HG03108 (cell line): Measurements from ENCODE around the gene NAB1.

Source experiments
- ATAC-seq: cut with Tn5 transposase; IDR thresholded peaks from one replicate; pipeline ENCODE4 v1.9.1; 2021; ENCODE audit warnings: moderate library complexity; ENCODE audit not compliant: unreplicated experiment

Gene NAB1

DNA sequence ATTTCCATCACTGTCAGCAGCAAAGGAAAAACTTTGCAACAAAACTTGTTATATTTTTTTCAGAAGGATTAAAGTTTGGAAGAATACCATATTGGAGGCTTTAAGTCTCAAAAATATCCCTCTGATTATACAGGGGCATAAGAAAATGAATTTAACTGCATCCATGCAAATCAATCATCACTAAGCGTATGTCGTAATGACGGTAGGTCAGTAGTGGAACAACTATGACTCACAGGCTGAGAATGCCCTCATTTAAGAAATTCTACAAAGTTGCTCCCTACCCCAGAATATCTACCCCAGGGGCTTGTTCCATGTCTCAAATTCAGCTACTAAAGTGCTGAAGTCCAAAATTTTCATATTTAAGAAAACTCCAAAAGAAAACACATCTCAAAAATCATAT, 12.5 kb upstream of the NAB1 start:
- no peak for ATAC-seq

DNA sequence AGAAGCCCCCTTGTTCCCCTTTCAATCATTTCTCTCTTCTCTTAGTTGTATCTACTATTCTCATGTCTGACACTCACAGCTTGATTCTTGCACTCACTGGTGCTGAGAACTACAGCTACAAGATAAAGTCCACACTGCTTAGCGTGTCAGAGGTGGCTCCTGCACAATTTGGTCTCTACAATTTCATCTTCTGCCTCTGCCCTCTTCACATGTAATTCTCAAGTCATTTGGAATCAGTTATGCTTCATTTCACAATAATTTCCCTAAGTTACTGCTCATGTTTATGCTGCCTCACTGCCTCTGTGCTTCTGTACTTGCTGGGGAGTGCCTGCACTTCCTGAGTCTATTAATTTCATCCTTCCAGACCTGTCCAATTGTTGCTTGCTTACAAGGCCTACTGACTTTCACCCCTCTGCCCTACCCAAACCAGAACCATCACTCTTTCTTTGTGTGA, 11.6 kb upstream of the NAB1 start:
- ATAC-seq = no peak

- no peak for ATAC-seq
These were observed 10.8 kb upstream of the NAB1 start for GRCh38 chr2:190637903-190638618.

GRCh38 chr2:190640117-190640516, 8.8 kb upstream of the NAB1 start:
- ATAC-seq = no peak

DNA sequence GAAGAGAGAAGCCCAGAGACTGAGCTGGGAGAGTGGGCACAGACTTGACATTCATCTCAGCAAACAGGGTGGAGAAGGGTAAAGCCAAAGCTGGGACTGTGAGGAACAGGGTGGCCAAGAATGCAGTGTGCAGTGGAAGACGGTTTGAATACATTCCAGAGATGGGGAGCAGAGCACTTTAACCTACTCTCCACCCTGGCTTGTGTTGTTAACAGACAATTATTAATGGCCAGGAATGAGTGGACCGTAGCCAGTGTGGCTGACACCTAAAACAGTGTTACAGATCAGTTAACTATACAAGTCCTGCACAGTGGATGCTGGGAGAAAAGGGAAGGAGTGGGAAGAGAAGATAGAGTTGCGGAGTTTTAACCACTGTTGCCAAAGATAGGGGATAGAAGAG, 7.4 kb upstream of the NAB1 start:
- no peak for ATAC-seq

DNA sequence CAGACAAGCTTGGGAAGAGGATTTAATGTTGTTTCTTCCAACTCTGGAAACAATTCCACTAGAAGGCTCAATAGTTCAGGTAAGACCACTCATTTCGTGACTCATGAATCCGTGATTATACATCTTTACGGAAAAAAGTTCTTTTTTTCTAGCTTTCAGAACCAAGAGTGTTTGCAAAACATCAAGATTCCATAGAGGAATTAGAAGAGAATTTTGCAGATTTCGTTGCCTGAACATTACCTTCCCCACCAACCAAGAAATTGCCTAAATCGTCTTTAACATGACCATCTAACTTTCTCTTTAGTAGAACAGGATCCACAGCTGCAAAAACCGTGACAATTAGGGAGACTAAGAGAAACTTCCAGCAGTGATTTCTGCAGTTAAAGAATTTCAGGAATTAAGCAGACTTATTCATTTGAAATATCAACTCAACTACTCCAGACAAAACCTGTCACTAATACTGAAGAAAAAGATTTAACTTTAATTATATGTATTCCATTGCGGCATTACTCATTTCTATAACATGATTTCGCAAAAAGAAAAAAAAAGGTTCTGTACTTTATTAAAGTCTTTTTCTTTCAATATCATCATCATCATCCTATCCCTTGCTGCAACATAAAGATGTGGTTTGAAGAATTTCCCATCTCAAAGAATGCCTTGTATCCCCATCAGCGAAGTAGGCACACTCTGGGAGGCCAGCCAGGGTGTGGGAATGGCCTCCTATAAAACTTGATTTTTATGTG, 1.9 kb upstream of the NAB1 start:
- no peak for ATAC-seq

GRCh38 chr2:190648289-190649034, 421 bp upstream of the NAB1 start:
- ATAC-seq = peak; percentile 60

- ATAC-seq = no peak
These were observed 1.0 kb downstream of the NAB1 start for GRCh38 chr2:190649798-190650390.

- no peak for ATAC-seq
These were observed 2.5 kb downstream of the NAB1 start for GRCh38 chr2:190651413-190651812.

GRCh38 chr2:190653231-190653630, 4.3 kb downstream of the NAB1 start:
- no peak for ATAC-seq

- ATAC-seq = no peak
These were observed 5.0 kb downstream of the NAB1 start for GRCh38 chr2:190653931-190654330.

DNA sequence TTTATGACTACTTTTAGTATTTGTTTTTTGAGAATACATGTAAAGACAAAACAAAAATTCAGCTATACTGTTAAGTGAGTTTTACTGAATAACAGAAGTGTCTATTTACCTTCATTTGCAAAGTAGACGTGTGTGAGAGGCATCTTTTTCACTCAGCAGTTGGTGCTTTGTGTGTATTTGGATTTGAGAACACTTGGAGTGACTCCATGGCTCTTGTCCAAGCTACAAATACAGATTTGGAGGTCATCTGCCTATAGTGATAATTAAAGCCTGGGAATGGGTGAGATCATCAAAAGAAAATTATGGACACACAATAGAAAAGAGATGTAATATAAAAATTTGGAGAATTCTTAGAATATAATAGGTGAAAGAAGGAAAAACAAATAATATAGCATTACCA, 6.2 kb downstream of the NAB1 start:
- no peak for ATAC-seq

GRCh38 chr2:190655570-190655969, 6.7 kb downstream of the NAB1 start:
- ATAC-seq = no peak

- no peak for ATAC-seq
These were observed 7.4 kb downstream of the NAB1 start for GRCh38 chr2:190656301-190656700.

GRCh38 chr2:190657474-190658255, 8.8 kb downstream of the NAB1 start:
- ATAC-seq = no peak

GRCh38 chr2:190659553-190659952, 10.7 kb downstream of the NAB1 start:
- ATAC-seq = no peak

DNA sequence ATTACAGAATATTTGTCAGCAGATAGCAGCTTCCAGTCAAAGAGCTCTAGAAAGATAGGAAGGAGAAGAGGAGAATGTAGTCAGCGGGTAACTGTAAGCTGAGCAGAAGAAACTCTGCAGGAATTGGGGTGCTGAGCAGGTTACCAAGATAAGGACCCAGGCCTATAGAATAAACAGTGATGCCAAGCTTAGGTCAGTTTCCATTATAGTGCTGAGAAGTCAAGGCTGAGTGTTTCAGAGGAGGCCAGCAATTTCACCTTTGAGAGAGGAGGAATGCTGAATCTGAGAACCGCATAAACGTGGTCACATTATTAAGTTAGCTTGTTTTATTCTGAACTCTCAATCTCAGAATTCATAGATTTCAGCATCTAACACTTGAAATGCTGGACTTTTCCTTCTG, 13.9 kb downstream of the NAB1 start:
- ATAC-seq = no peak

- no peak for ATAC-seq
These were observed 14.5 kb downstream of the NAB1 start for GRCh38 chr2:190663348-190663747.

DNA sequence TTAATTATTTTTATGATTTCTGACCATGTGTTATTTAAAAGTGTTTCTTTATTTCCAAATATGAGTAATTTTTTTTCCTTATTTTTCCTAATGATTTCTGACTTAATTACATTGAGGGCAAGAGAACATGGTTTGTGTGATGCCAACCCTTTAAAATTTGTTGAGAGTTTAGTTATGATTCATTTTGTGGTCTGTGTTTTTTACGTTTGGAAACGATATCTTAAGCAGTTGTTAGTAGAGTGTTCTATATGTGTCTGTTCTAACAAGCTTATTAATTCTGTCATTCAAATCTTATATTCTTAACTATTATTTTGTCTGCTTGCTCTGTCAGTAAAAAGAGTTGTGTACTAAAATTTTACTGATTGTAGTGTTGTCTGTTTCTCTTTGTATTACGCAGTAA, 15.0 kb downstream of the NAB1 start:
- ATAC-seq = no peak

DNA sequence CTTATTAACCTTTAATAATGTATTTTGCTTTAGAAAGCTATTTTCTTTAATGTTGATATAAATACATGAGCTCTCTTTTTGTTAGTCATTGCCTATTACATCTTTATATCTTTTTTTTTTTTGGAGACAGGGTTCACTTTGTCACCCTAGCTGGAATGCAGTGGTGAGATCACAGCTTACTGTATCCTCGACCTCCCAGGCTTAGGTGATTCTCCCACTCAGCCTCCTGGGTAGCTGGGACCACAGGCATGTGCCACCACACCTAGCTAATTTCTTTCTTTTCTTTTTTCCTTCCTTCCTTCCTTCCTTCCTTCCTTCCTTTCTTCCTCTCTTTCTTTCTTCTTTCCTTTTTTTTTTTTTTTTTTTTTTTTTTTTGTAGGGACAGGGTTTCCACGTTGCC, 15.4 kb downstream of the NAB1 start:
- ATAC-seq = no peak

DNA sequence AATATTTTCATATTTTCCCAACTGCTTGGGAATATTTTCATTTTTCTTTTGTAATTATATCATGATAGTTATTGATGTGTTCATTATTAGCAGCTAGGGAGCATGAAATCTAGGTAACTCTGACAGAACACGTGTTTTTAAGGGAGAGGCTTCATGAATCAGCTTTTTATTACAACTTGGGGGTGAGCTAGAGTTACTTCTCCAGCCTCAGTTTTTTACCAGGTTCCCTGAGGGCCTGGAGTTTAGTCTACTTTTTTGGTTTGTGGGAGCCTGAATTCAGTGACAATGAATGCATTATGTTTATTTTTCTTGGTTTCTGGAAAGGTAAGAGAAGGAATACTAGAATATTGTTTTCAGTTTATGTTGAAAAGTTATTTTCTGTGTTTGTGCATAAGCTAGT, 18.0 kb downstream of the NAB1 start:
- ATAC-seq = no peak
